A673 (cell line): ENCODE results near the gene ZBED1. TPM values are rescaled to one million over a fixed set of nuclear protein-coding genes. Genes with fewer than 3 reads are reported as not detected.
A peak's percentile ranks its signal among the peaks of the same experiment; 100 is the strongest.
"Not testable (repeated sequence)": the region's sequence is repeated elsewhere in the genome, so short reads cannot be mapped to it uniquely, and the experiment has no call there.

Experiments
- BruUV-seq: library from RNA; stranded (reverse); fragments of 400-500 nt; replicated peaks from 2 replicates; lab custom pipeline; 2021; lab: Mats Ljungman, UMichigan
- CTCF ChIA-PET: fragments of 300-600 bp; sonication (Branson Sonifier 250); formaldehyde crosslinking; loops from one replicate; lab custom pipeline; 2022; ENCODE audit warnings: antibody characterized with exemption; lab: Charles Lee
- POLR2A ChIA-PET: fragments of 300-600 bp; sonication (Branson Sonifier 250); formaldehyde crosslinking; loops from one replicate; lab custom pipeline; 2022; ENCODE audit warnings: antibody characterized with exemption; ENCODE audit not compliant: low non-redundant PET; lab: Charles Lee
- DNase-seq: peaks from one replicate; pipeline ENCODE4 v3.0.0-alpha.2; 2015; ENCODE audit warnings: low spot score
- H3K27ac ChIP-seq: fragments of 200-600 bp; sonication (generic); 2 replicates; pipeline ENCODE4 v1.5.1; 2016; ENCODE audit warnings: mixed run types, low read depth, mild to moderate bottlenecking, mixed read lengths, antibody characterized with exemption, low read length; ENCODE audit not compliant: poor library complexity, severe bottlenecking
- H3K27me3 ChIP-seq: fragments of 200-600 bp; sonication (generic); replicated peaks from 2 replicates; pipeline ENCODE4 v1.6.1; 2017; ENCODE audit warnings: mixed run types, low read depth, mild to moderate bottlenecking, mixed read lengths, antibody characterized with exemption, low read length; ENCODE audit not compliant: insufficient read depth, poor library complexity
- H3K36me3 ChIP-seq: fragments of 200-600 bp; sonication (generic); 2 replicates; pipeline ENCODE4 v1.6.1; 2016; ENCODE audit warnings: mixed run types, mild to moderate bottlenecking, mixed read lengths, antibody characterized with exemption, low read length; ENCODE audit not compliant: insufficient read depth, poor library complexity, severe bottlenecking
- H3K4me1 ChIP-seq: fragments of 200-600 bp; sonication (generic); 2 replicates; pipeline ENCODE4 v1.6.1; 2017; ENCODE audit warnings: mixed run types, mild to moderate bottlenecking, mixed read lengths, antibody characterized with exemption, low read length; ENCODE audit not compliant: insufficient read depth, poor library complexity, severe bottlenecking
- H3K4me3 ChIP-seq: fragments of 200-600 bp; sonication (generic); 2 replicates; pipeline ENCODE4 v1.5.1; 2016; ENCODE audit warnings: low read depth, mixed run types, mild to moderate bottlenecking, mixed read lengths, low read length; ENCODE audit not compliant: poor library complexity, severe bottlenecking
- H3K9me3 ChIP-seq: fragments of 200-600 bp; sonication (generic); 2 replicates; pipeline ENCODE4 v1.6.1; 2016; ENCODE audit warnings: mixed run types, low read depth, mild to moderate bottlenecking, mixed read lengths, antibody characterized with exemption, low read length; ENCODE audit not compliant: poor library complexity, severe bottlenecking
- CTCF ChIP-seq: fragments of 300-800, 200-600 bp; sonication (generic); conservative IDR thresholded peaks from 2 replicates; pipeline ENCODE4 v1.5.1; 2017; ENCODE audit warnings: low read depth, mild to moderate bottlenecking, antibody characterized with exemption, low read length, moderate library complexity, mixed read lengths
- EZH2 ChIP-seq: fragments of 200-600 bp; sonication (generic); IDR thresholded peaks from 2 replicates; pipeline ENCODE4 v1.6.1; 2017; ENCODE audit warnings: borderline replicate concordance, low read depth, mild to moderate bottlenecking, mixed read lengths, antibody characterized with exemption, low read length; ENCODE audit not compliant: poor library complexity, severe bottlenecking
- intact Hi-C: fragments of 100-400 bp; cut with micrococcal nuclease; formaldehyde crosslinking; loops from one replicate; pipeline ENCODE4 v1.10.0; 2022; ENCODE audit not compliant: unreplicated experiment
- total RNA-seq: library from RNA; stranded (reverse); gene quantifications from 2 replicates; pipeline ENCODE4 v1.2.3, GENCODE V29; 2021

Gene ZBED1
- total RNA-seq, 1 experiment from 2014 or later: 37.6 TPM

GRCh38 chrX:2463973-2464676 is 36.7 kb downstream of the ZBED1 start:
- peak; percentile 93 for DNase-seq
- CTCF ChIA-PET: no interaction called here
- H3K9me3 ChIP-seq: no peaks in the 10 kb centered on the region
- no TSS peak for BruUV-seq
- peak overlapping the region; percentile 30 for H3K4me3 ChIP-seq
- peaks cover 5% of the 10 kb centered on the region for H3K4me1 ChIP-seq
- no peaks in the 10 kb centered on the region for H3K27me3 ChIP-seq
- peak overlapping the region; percentile 64 for H3K27ac ChIP-seq
- POLR2A ChIA-PET: no interaction called here
- no peaks in the 10 kb centered on the region for H3K36me3 ChIP-seq
- intact Hi-C loops: no loop called here
- TF ChIP-seq EZH2 (no peak), CTCF (no peak)

- intact Hi-C loops, H3K36me3 ChIP-seq, H3K27me3 ChIP-seq, POLR2A ChIA-PET, H3K27ac ChIP-seq, DNase-seq, BruUV-seq, H3K9me3 ChIP-seq, H3K4me1 ChIP-seq, CTCF ChIA-PET, H3K4me3 ChIP-seq: not testable (repeated sequence)
These were observed 37.3 kb downstream of the ZBED1 start for GRCh38 chrX:2463481-2463880.

GRCh38 chrX:2462780-2463179 is 38.0 kb downstream of the ZBED1 start:
- POLR2A ChIA-PET: no interaction called here
- BruUV-seq: no TSS peak
- CTCF ChIA-PET: no interaction called here
- Histone ChIP-seq H3K4me1 (peaks cover 5% of the 10 kb centered on the region), H3K9me3 (no peaks in the 10 kb centered on the region), H3K36me3 (no peaks in the 10 kb centered on the region), H3K27ac (no peak overlapping the region), H3K4me3 (no peak overlapping the region), H3K27me3 (no peaks in the 10 kb centered on the region)
- no peak for DNase-seq
- TF ChIP-seq CTCF (no peak), EZH2 (no peak)
- intact Hi-C loops: no loop called here

GRCh38 chrX:2462074-2462473 is 38.7 kb downstream of the ZBED1 start:
- TF ChIP-seq EZH2: no peak
- no peak for TF ChIP-seq CTCF
- no peak overlapping the region for H3K27ac ChIP-seq
- ChIA-PET CTCF (no interaction called here), POLR2A (no interaction called here)
- H3K4me3 ChIP-seq: no peak overlapping the region
- H3K27me3 ChIP-seq: no peaks in the 10 kb centered on the region
- peaks cover 5% of the 10 kb centered on the region for H3K4me1 ChIP-seq
- DNase-seq: no peak
- intact Hi-C loops: no loop called here
- BruUV-seq: no TSS peak
- H3K36me3 ChIP-seq: no peaks in the 10 kb centered on the region
- no peaks in the 10 kb centered on the region for H3K9me3 ChIP-seq
